ENCODE results near the gene DHX34. TPM values are rescaled to one million over a fixed set of nuclear protein-coding genes. Genes with fewer than 3 reads are reported as not detected.

Gene DHX34
- total RNA-seq, 1 experiment from 2014 or later = 38.2 TPM

- no peak overlapping the region for H2BK12ac ChIP-seq (ENCODE audit: insufficient read length, low read depth, low read length)
- H2BK120ac ChIP-seq (ENCODE audit: low read depth, low read length, poor library complexity, severe bottlenecking) = no peak overlapping the region
- no peaks in the 10 kb centered on the region for H4K20me1 ChIP-seq (ENCODE audit: control insufficient read depth, insufficient read depth, insufficient read length)
- no peak for TF ChIP-seq CTCF (conservative IDR thresholded peaks at IDR 0.05)
- no peak overlapping the region for H4K91ac ChIP-seq (ENCODE audit: insufficient read length, low read depth, low read length)
- no peak overlapping the region for H3K23ac ChIP-seq (ENCODE audit: insufficient read length, low read depth, low read length)
- no peak overlapping the region for H3K27ac ChIP-seq (ENCODE audit: insufficient read length, low read depth, low read length)
- H3K14ac ChIP-seq (ENCODE audit: insufficient read depth, low read length) = no peak overlapping the region
- H2AK5ac ChIP-seq (ENCODE audit: insufficient read length, low read length) = no peak overlapping the region
- H4K5ac ChIP-seq (ENCODE audit: insufficient read length, low read depth, low read length) = no peak overlapping the region
- H2BK5ac ChIP-seq (ENCODE audit: insufficient read length, low read length) = no peak overlapping the region
- H3K4me1 ChIP-seq (ENCODE audit: insufficient read depth, low read length) = no peaks in the 10 kb centered on the region
- no peak overlapping the region for H3K4me2 ChIP-seq (ENCODE audit: insufficient read depth, insufficient read length, low read length)
- Mint-ChIP-seq H3K27ac (peak overlapping the region in 1 of 3 experiments; percentile 84; a peak in 1 of 7 replicates), H3K36me3 (ENCODE audit: insufficient read depth in 1 of 3, low read depth in 3 of 3) (no peaks in the 10 kb centered on the region; a peak in 1 of 7 replicates), H3K4me3 (no peak overlapping the region), H3K27me3 (ENCODE audit: low read depth) (peaks cover 21% of the 10 kb centered on the region), H3K9me3 (no peaks in the 10 kb centered on the region; a peak in 1 of 5 replicates), H3K4me1 (peaks cover 6 to 16% of the 10 kb centered on the region in 2 experiments)
- no peaks in the 10 kb centered on the region for H3K79me1 ChIP-seq (ENCODE audit: insufficient read depth, low read depth, low read length, poor library complexity, severe bottlenecking)
- H3K27me3 ChIP-seq (ENCODE audit: insufficient read depth, low read length) = no peaks in the 10 kb centered on the region
- H2BK20ac ChIP-seq (ENCODE audit: low read depth, low read length, poor library complexity, severe bottlenecking) = no peak overlapping the region
- H3K18ac ChIP-seq (ENCODE audit: insufficient read length, low read depth, low read length) = no peak overlapping the region
- no peaks in the 10 kb centered on the region for H3K79me2 ChIP-seq (ENCODE audit: insufficient read depth, low read length)
- H3T11ph ChIP-seq (ENCODE audit: low read length) = no peak overlapping the region
- H3K9ac ChIP-seq (ENCODE audit: extremely low read depth, insufficient read length, low read length) = no peak overlapping the region
- H3K23me2 ChIP-seq (ENCODE audit: insufficient read length, low read depth, low read length, poor library complexity, severe bottlenecking) = peaks cover 22% of the 10 kb centered on the region
- H2BK15ac ChIP-seq (ENCODE audit: low read depth, low read length) = no peak overlapping the region
- no peak overlapping the region for H2AFZ ChIP-seq (ENCODE audit: low read length)
- no peaks in the 10 kb centered on the region for H3K9me3 ChIP-seq (ENCODE audit: control insufficient read depth, low read depth, low read length)
- no peak overlapping the region for H4K8ac ChIP-seq (replicated peaks; ENCODE audit: insufficient read length, low read depth, low read length)
- no peak overlapping the region for H3K56ac ChIP-seq (ENCODE audit: insufficient read length, low read depth, low read length)
- no peak for DNase-seq
- no CpG with 5 or more reads among the region's 18 CpGs for WGBS (ENCODE audit: extremely low coverage, insufficient read length, low lambda C conversion rate)
- H3K4ac ChIP-seq (ENCODE audit: low read depth, low read length) = no peak overlapping the region
Measured at GRCh38 chr19:47432091-47432490, 83.0 kb downstream of the DHX34 start.

Other genes with a start within 250 kb of the DHX34 start
- 105 and 109 TPM in 2 replicates for gene ZC3H4, start 235.5 kb upstream of the DHX34 start, total RNA-seq (2021)
- 232 and 234 TPM in 2 replicates for gene SAE1, start 218.5 kb upstream of the DHX34 start, total RNA-seq (2021)
- gene BBC3, start 118.1 kb upstream of the DHX34 start, total RNA-seq (2021) = 23.2 and 24.8 TPM in 2 replicates
- gene CCDC9, start 92.8 kb upstream of the DHX34 start, total RNA-seq (2021) = 34.4 and 36.9 TPM in 2 replicates
- 8.5 and 9.2 TPM in 2 replicates for gene INAFM1, start 74.4 kb upstream of the DHX34 start, total RNA-seq (2021)
- 1.8 TPM in 2 replicates for gene C5AR1, start 39.5 kb upstream of the DHX34 start, total RNA-seq (2021)
- gene C5AR2, start 17.1 kb upstream of the DHX34 start, total RNA-seq (2021) = not detected in 2 replicates
- gene MEIS3, start 70.2 kb downstream of the DHX34 start, total RNA-seq (2021) = 43.8 and 44.0 TPM in 2 replicates
- gene SLC8A2, start 122.6 kb downstream of the DHX34 start, total RNA-seq (2021) = 10.7 and 11.3 TPM in 2 replicates
- gene KPTN, start 134.9 kb downstream of the DHX34 start, total RNA-seq (2021) = 33.6 and 35.4 TPM in 2 replicates
- 62.3 and 62.8 TPM in 2 replicates for gene NAPA, start 165.7 kb downstream of the DHX34 start, total RNA-seq (2021)
- gene ZNF541, start 223.8 kb downstream of the DHX34 start, total RNA-seq (2021) = not detected in 2 replicates